WTC11 (cell line): ENCODE results near the gene COG6. TPM values are rescaled to one million over a fixed set of nuclear protein-coding genes. Genes with fewer than 3 reads are reported as not detected.

Experiments used
- ATAC-seq: fragments of 200-7000 bp; cut with Tn5 transposase; 2 replicates; pipeline ENCODE4 v1.10.0; 2021; ENCODE audit warnings: mild to moderate bottlenecking, moderate library complexity
- CTCF ChIA-PET: fragments of 300-600 bp; sonication (Branson Sonifier 250); formaldehyde crosslinking; loops from one replicate; lab custom pipeline; 2021; ENCODE audit warnings: antibody characterized with exemption; lab: Charles Lee
- POLR2A ChIA-PET: fragments of 350-600 bp; sonication (Branson Sonifier 250); formaldehyde crosslinking; loops from one replicate; lab custom pipeline; 2021; ENCODE audit warnings: antibody characterized with exemption; lab: Charles Lee
- DNase-seq: peaks from one replicate; pipeline ENCODE4 v3.0.0; 2021; ENCODE audit warnings: low spot score
- H3K27ac Mint-ChIP-seq: 2 replicates; pipeline ENCODE4 v1.8.0; 2021; ENCODE audit warnings: mixed read lengths
- H3K27me3 Mint-ChIP-seq: 2 replicates; pipeline ENCODE4 v1.8.0; 2021; ENCODE audit warnings: low read depth, mild to moderate bottlenecking, moderate library complexity, mixed read lengths
- H3K36me3 Mint-ChIP-seq: 2 replicates; pipeline ENCODE4 v1.8.0; 2021; ENCODE audit warnings: mixed read lengths
- H3K4me1 Mint-ChIP-seq: 2 replicates; pipeline ENCODE4 v1.8.0; 2022; ENCODE audit warnings: mixed read lengths
- H3K4me3 Mint-ChIP-seq: 2 replicates; pipeline ENCODE4 v1.8.0; 2021; ENCODE audit warnings: mild to moderate bottlenecking, moderate library complexity, mixed read lengths
- H3K9me3 Mint-ChIP-seq: 2 replicates; pipeline ENCODE4 v1.8.0; 2021; ENCODE audit warnings: mixed read lengths
- AFF4 ChIP-seq: sonication (generic); formaldehyde crosslinking; IDR thresholded peaks from 2 replicates; pipeline ENCODE4 v1.8.1; 2023; ENCODE audit warnings: mild to moderate bottlenecking, missing genetic modification reagents, borderline replicate concordance
- ARID4B ChIP-seq: sonication (generic); formaldehyde crosslinking; IDR thresholded peaks from 2 replicates; pipeline ENCODE4 v1.8.0; 2023; ENCODE audit warnings: missing genetic modification reagents, mild to moderate bottlenecking, borderline replicate concordance
- CTCF ChIP-seq: fragments of 200-600 bp; IDR thresholded peaks from 2 replicates; pipeline ENCODE4 v1.8.0; 2022; ENCODE audit warnings: antibody characterized with exemption
- TEAD1 ChIP-seq: sonication (generic); formaldehyde crosslinking; IDR thresholded peaks from 2 replicates; pipeline ENCODE4 v1.8.0; 2022; ENCODE audit warnings: mild to moderate bottlenecking, missing genetic modification reagents
- total RNA-seq: library from RNA; stranded (reverse); gene quantifications from 3 replicates; pipeline ENCODE4 v1.2.3, GENCODE V29; 2021
- TF ChIP-seq, protein P1 (sequence below): sonication (generic); formaldehyde crosslinking; IDR thresholded peaks from 2 replicates; pipeline ENCODE4 v1.8.1; 2023; ENCODE audit warnings: mild to moderate bottlenecking, missing genetic modification reagents
- TF ChIP-seq, protein P2 (sequence below): sonication (generic); formaldehyde crosslinking; IDR thresholded peaks from 2 replicates; pipeline ENCODE4 v1.8.0; 2023; ENCODE audit warnings: mild to moderate bottlenecking, missing genetic modification reagents

COG6 gene
- total RNA-seq, 1 experiment from 2014 or later = 23.0 TPM

DNA sequence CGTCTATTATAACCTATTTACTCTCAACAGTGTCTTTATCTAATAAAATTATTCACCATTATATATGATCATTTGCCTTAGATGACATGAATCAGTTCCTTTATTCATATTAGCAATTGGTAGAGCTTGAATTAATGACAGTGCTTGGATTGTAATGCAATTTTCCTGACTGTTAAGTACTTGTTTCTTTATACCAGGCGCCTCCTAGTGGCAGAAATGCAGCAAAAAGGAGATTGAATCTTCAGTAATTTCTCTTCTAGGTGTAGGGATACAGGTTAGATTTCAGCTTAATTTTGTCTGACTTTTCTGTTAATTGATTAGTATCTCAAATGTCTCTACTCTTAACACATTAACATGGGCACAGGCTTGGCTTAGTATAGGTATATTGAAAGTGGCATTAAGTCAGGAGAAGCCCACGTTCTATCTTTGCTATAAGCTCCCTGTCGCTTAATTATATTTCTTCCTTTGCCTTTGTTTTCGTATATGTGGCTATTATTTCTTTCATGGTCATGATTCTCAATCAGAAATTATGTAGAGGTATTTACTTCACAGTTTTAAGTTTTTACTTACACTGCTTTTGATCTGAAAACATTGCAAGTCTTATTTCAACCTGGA lies 43.3 kb upstream of the COG6 start (continued):
- TF ChIP-seq, protein P1, sequence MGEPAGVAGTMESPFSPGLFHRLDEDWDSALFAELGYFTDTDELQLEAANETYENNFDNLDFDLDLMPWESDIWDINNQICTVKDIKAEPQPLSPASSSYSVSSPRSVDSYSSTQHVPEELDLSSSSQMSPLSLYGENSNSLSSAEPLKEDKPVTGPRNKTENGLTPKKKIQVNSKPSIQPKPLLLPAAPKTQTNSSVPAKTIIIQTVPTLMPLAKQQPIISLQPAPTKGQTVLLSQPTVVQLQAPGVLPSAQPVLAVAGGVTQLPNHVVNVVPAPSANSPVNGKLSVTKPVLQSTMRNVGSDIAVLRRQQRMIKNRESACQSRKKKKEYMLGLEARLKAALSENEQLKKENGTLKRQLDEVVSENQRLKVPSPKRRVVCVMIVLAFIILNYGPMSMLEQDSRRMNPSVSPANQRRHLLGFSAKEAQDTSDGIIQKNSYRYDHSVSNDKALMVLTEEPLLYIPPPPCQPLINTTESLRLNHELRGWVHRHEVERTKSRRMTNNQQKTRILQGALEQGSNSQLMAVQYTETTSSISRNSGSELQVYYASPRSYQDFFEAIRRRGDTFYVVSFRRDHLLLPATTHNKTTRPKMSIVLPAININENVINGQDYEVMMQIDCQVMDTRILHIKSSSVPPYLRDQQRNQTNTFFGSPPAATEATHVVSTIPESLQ = no peak
- TF ChIP-seq TEAD1 (peak; percentile 57; the same call in 1 of the 2 replicates), ARID4B (CRISPR knock-in tag) (no peak), AFF4 (CRISPR knock-in tag) (no peak)
- TF ChIP-seq, all 79 proteins: peak for 3

GRCh38 chr13:39616087-39616694 lies 39.3 kb upstream of the COG6 start:
- DNase-seq = peak; percentile 54
- H3K4me1 Mint-ChIP-seq = peaks cover 8% of the 10 kb centered on the region; the same call in 1 of the 2 replicates
- H3K27ac Mint-ChIP-seq = no peak overlapping the region
- H3K36me3 Mint-ChIP-seq = no peaks in the 10 kb centered on the region
- H3K9me3 Mint-ChIP-seq = no peaks in the 10 kb centered on the region
- POLR2A ChIA-PET = no interaction called here
- TF ChIP-seq, protein P2, sequence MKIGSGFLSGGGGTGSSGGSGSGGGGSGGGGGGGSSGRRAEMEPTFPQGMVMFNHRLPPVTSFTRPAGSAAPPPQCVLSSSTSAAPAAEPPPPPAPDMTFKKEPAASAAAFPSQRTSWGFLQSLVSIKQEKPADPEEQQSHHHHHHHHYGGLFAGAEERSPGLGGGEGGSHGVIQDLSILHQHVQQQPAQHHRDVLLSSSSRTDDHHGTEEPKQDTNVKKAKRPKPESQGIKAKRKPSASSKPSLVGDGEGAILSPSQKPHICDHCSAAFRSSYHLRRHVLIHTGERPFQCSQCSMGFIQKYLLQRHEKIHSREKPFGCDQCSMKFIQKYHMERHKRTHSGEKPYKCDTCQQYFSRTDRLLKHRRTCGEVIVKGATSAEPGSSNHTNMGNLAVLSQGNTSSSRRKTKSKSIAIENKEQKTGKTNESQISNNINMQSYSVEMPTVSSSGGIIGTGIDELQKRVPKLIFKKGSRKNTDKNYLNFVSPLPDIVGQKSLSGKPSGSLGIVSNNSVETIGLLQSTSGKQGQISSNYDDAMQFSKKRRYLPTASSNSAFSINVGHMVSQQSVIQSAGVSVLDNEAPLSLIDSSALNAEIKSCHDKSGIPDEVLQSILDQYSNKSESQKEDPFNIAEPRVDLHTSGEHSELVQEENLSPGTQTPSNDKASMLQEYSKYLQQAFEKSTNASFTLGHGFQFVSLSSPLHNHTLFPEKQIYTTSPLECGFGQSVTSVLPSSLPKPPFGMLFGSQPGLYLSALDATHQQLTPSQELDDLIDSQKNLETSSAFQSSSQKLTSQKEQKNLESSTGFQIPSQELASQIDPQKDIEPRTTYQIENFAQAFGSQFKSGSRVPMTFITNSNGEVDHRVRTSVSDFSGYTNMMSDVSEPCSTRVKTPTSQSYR (CRISPR knock-in tag) = no peak
- peak; percentile 65 for TF ChIP-seq CTCF
- ATAC-seq = peak; percentile 94
- CTCF ChIA-PET = interaction anchor here (0.5 to 1.5 kb wide), 98 partner anchors 9 to 646 kb away, joined by 3 to 41 read pairs (median 4); partner anchors contain the start of genes COG6 and LHFPL6
- H3K27me3 Mint-ChIP-seq = no peaks in the 10 kb centered on the region
- H3K4me3 Mint-ChIP-seq = no peak overlapping the region
